Heart left ventricle (tissue), 13 donors: ENCODE measurements around the gene RAB36.

Experiments
- CTCF ChIP-seq, 12 donors: fragments of 200-600 bp; sonication (generic) in 4 of 12; IDR thresholded peaks; one replicate each; pipeline versions ENCODE4 v1.5.0 to v1.8.0; 2018 to 2022; ENCODE audit warnings: antibody characterized with exemption in 12 of 12, mild to moderate bottlenecking in 5 of 12
- POLR2A ChIP-seq, 2 donors: fragments of 450-650 bp; IDR thresholded peaks; one replicate each; pipeline ENCODE4 v1.6.1; 2017; ENCODE audit warnings: antibody characterized with exemption in 2 of 2, mild to moderate bottlenecking in 2 of 2, moderate library complexity in 2 of 2
- donor health status: ischemic (EF 13 %, LVEDD 7.1; RV severe dilation, severe dysfunction).
- donor health status: DM: no; HTN: yes; CAD: no.
- donor health status: DM: no; HTN: no; CAD: no.
- donor health status: ischemic (EF 25% LVEDD 6.9; RV normal size, moderate dysfunction).
- donor health status: ischemic (EF 25% LVEDD 5.7; RV mildly dilated, moderate dysfunction).
- donor health status: ischemic (EF 35%, LVEDD 5.7; RV mildly dilated, moderate dysfunction).
- donor health status: nonischemic (EF 11% LVEDD 7.7; RV severe dilation, severe dysfunction).
- donor health status: DM: yes; HTN: yes; CAD: no.
- donor health status: PGD.
- donor health status: ischemic (EF 29% LVEDD 5.4; RV normal size, mild dysfunction).
- donor health status: nonischemic (EF 23%, LVEDD 6.1; RV moderate dilation, normal function).

GRCh38 chr22:23204541-23205157 is 59.4 kb downstream of the RAB36 start:
- TF ChIP-seq CTCF (IDR thresholded peaks at IDR 0.05) (no peak), POLR2A (IDR thresholded peaks at IDR 0.05) (no peak)
